ENCODE measurements around the gene LGMN. TPM values are rescaled to one million over a fixed set of nuclear protein-coding genes. Genes with fewer than 3 reads are reported as not detected.
"Not testable (repeated sequence)": the region's sequence is repeated elsewhere in the genome, so short reads cannot be mapped to it uniquely, and the experiment has no call there.

Gene LGMN
- total RNA-seq, 1 donor from 2014 or later = 52.5 TPM

GRCh38 chr14:92756446-92756845, 8.0 kb upstream of the LGMN start:
- no peaks in the 10 kb centered on the region for H3K9me3 Mint-ChIP-seq
- H3K36me3 Mint-ChIP-seq = no peaks in the 10 kb centered on the region
- no peaks in the 10 kb centered on the region for H3K27me3 Mint-ChIP-seq (ENCODE audit: low read depth)
- DNase-seq (ENCODE audit: low spot score in 2 of 2, unreplicated experiment in 2 of 2) = no peak
- H3K27ac Mint-ChIP-seq = no peak overlapping the region
- no peak overlapping the region for H3K4me3 Mint-ChIP-seq
- TF ChIP-seq CTCF (IDR thresholded peaks at IDR 0.05; ENCODE audit: unreplicated experiment) = no peak
- no peaks in the 10 kb centered on the region for H3K4me1 Mint-ChIP-seq

GRCh38 chr14:92755495-92755894, 7.1 kb upstream of the LGMN start:
- no peak for DNase-seq (ENCODE audit: low spot score in 2 of 2, unreplicated experiment in 2 of 2)
- Mint-ChIP-seq H3K4me1 (no peaks in the 10 kb centered on the region), H3K36me3 (no peaks in the 10 kb centered on the region), H3K27me3 (ENCODE audit: low read depth) (no peaks in the 10 kb centered on the region), H3K27ac (no peak overlapping the region), H3K4me3 (no peak overlapping the region), H3K9me3 (no peaks in the 10 kb centered on the region)
- no peak for TF ChIP-seq CTCF (IDR thresholded peaks at IDR 0.05; ENCODE audit: unreplicated experiment)

- Mint-ChIP-seq H3K36me3 (no peaks in the 10 kb centered on the region), H3K27me3 (ENCODE audit: low read depth) (no peaks in the 10 kb centered on the region), H3K27ac (no peak overlapping the region), H3K9me3 (no peaks in the 10 kb centered on the region), H3K4me1 (no peaks in the 10 kb centered on the region), H3K4me3 (no peak overlapping the region)
- DNase-seq (ENCODE audit: low spot score in 2 of 2, unreplicated experiment in 2 of 2) = no peak
- TF ChIP-seq CTCF (IDR thresholded peaks at IDR 0.05; ENCODE audit: unreplicated experiment) = no peak
Observed at GRCh38 chr14:92754966-92755365, 6.5 kb upstream of the LGMN start.

- Mint-ChIP-seq H3K4me1 (peaks cover 5% of the 10 kb centered on the region), H3K4me3 (no peak overlapping the region), H3K36me3 (no peaks in the 10 kb centered on the region), H3K27ac (no peak overlapping the region), H3K27me3 (ENCODE audit: low read depth) (no peaks in the 10 kb centered on the region), H3K9me3 (no peaks in the 10 kb centered on the region)
- DNase-seq (ENCODE audit: low spot score in 2 of 2, unreplicated experiment in 2 of 2) = no peak
- no peak for TF ChIP-seq CTCF (IDR thresholded peaks at IDR 0.05; ENCODE audit: unreplicated experiment)
Observed at GRCh38 chr14:92753250-92753649, 4.8 kb upstream of the LGMN start.

GRCh38 chr14:92751819-92752218, 3.4 kb upstream of the LGMN start:
- H3K9me3 Mint-ChIP-seq = no peaks in the 10 kb centered on the region
- peaks cover 15% of the 10 kb centered on the region for H3K4me1 Mint-ChIP-seq
- no peaks in the 10 kb centered on the region for H3K36me3 Mint-ChIP-seq
- DNase-seq (ENCODE audit: low spot score in 2 of 2, unreplicated experiment in 2 of 2) = no peak
- no peak overlapping the region for H3K4me3 Mint-ChIP-seq
- no peak for TF ChIP-seq CTCF (IDR thresholded peaks at IDR 0.05; ENCODE audit: unreplicated experiment)
- no peaks in the 10 kb centered on the region for H3K27me3 Mint-ChIP-seq (ENCODE audit: low read depth)
- H3K27ac Mint-ChIP-seq = no peak overlapping the region

- no peaks in the 10 kb centered on the region for H3K9me3 Mint-ChIP-seq
- no peaks in the 10 kb centered on the region for H3K27me3 Mint-ChIP-seq (ENCODE audit: low read depth)
- TF ChIP-seq CTCF (IDR thresholded peaks at IDR 0.05; ENCODE audit: unreplicated experiment) = no peak
- H3K4me1 Mint-ChIP-seq = peaks cover 19% of the 10 kb centered on the region
- no peak overlapping the region for H3K4me3 Mint-ChIP-seq
- H3K36me3 Mint-ChIP-seq = peaks cover 5% of the 10 kb centered on the region
- H3K27ac Mint-ChIP-seq = no peak overlapping the region
- no peak for DNase-seq (ENCODE audit: low spot score in 2 of 2, unreplicated experiment in 2 of 2)
Observed at GRCh38 chr14:92750994-92751400, 2.6 kb upstream of the LGMN start.

GRCh38 chr14:92750222-92750728, 1.8 kb upstream of the LGMN start:
- not testable (repeated sequence) for H3K9me3 Mint-ChIP-seq; H3K27ac Mint-ChIP-seq; H3K36me3 Mint-ChIP-seq; H3K4me3 Mint-ChIP-seq; H3K27me3 Mint-ChIP-seq (ENCODE audit: low read depth); DNase-seq (ENCODE audit: low spot score in 2 of 2, unreplicated experiment in 2 of 2)
- H3K4me1 Mint-ChIP-seq = peaks cover 19% of the 10 kb centered on the region

All from mesothelial cell of epicardium (in vitro differentiated cells).